IMR-90 (cell line): ENCODE data around the gene TMEM143. TPM values are rescaled to one million over a fixed set of nuclear protein-coding genes. Genes with fewer than 3 reads are reported as not detected.

Experiments used
- ATAC-seq: fragments of 200-7000 bp; cut with Tn5 transposase; 2 replicates; pipeline ENCODE4 v1.9.1; 2020; ENCODE audit warnings: low read depth, mild to moderate bottlenecking, moderate library complexity
- BruUV-seq: library from RNA; stranded (reverse); fragments of 400-500 nt; replicated peaks from 2 replicates; lab custom pipeline; 2021; lab: Mats Ljungman, UMichigan
- CTCF ChIA-PET: fragments of 300-600 bp; formaldehyde crosslinking; extraction: SDS; loops from one replicate; lab custom pipeline; 2021; ENCODE audit warnings: antibody characterized with exemption; lab: Yijun Ruan, JAX
- POLR2A ChIA-PET: fragments of 300-600 bp; sonication (Branson Sonifier 250); formaldehyde crosslinking; loops from one replicate; lab custom pipeline; 2022; ENCODE audit warnings: antibody characterized with exemption; ENCODE audit not compliant: unreplicated experiment; lab: Charles Lee
- DNase-seq: peaks from one replicate; pipeline ENCODE4 v3.0.0; 2013
- H2AFZ ChIP-seq: replicated peaks from 2 replicates; pipeline ENCODE3; 2013; ENCODE audit warnings: low read length, mild to moderate bottlenecking; ENCODE audit not compliant: poor library complexity
- H2AK5ac ChIP-seq: 2 replicates; pipeline ENCODE4 v1.6.1; 2013; ENCODE audit warnings: low read depth, low read length, inconsistent platforms
- H2AK9ac ChIP-seq: replicated peaks from 2 replicates; pipeline ENCODE3; 2013; ENCODE audit warnings: mild to moderate bottlenecking, low read depth, low read length, moderate library complexity; ENCODE audit not compliant: poor library complexity
- H2BK120ac ChIP-seq: 2 replicates; pipeline ENCODE4 v1.6.1; 2013; ENCODE audit warnings: low read depth, low read length, inconsistent platforms
- H2BK15ac ChIP-seq: 3 replicates; pipeline ENCODE4 v1.6.1; 2013; ENCODE audit warnings: low read depth, low read length, inconsistent platforms
- H2BK20ac ChIP-seq: 2 replicates; pipeline ENCODE4 v1.6.1; 2013; ENCODE audit warnings: low read depth, mild to moderate bottlenecking, inconsistent platforms, low read length, moderate library complexity
- H2BK5ac ChIP-seq: 2 replicates; pipeline ENCODE4 v1.6.1; 2013; ENCODE audit warnings: mild to moderate bottlenecking, low read depth, low read length, inconsistent platforms; ENCODE audit not compliant: poor library complexity, severe bottlenecking
- H3K14ac ChIP-seq: replicated peaks from 2 replicates; pipeline ENCODE4 v1.6.1; 2013; ENCODE audit warnings: low read depth, low read length, inconsistent platforms
- H3K18ac ChIP-seq: 2 replicates; pipeline ENCODE4 v1.6.1; 2013; ENCODE audit warnings: low read depth, low read length, control low read depth
- H3K23ac ChIP-seq: 2 replicates; pipeline ENCODE4 v1.6.1; 2013; ENCODE audit warnings: low read depth, low read length, inconsistent platforms
- H3K27ac ChIP-seq: 2 replicates; pipeline ENCODE4 v1.5.1; 2013; ENCODE audit warnings: mild to moderate bottlenecking, control low read depth, low read length; ENCODE audit not compliant: insufficient read depth
- H3K27me3 ChIP-seq: 2 replicates; pipeline ENCODE4 v1.6.1; 2013; ENCODE audit warnings: low read length; ENCODE audit not compliant: control insufficient read depth, insufficient read depth
- H3K36me3 ChIP-seq: 2 replicates; pipeline ENCODE4 v1.6.1; 2013; ENCODE audit warnings: low read length, mixed read lengths; ENCODE audit not compliant: control insufficient read depth, insufficient read depth
- H3K4ac ChIP-seq: 2 replicates; pipeline ENCODE4 v1.6.1; 2013; ENCODE audit warnings: low read depth, low read length, inconsistent platforms
- H3K4me1 ChIP-seq: 2 replicates; pipeline ENCODE4 v1.6.1; 2013; ENCODE audit warnings: low read length, mixed read lengths; ENCODE audit not compliant: control insufficient read depth, insufficient read depth
- H3K4me2 ChIP-seq: 2 replicates; pipeline ENCODE4 v1.6.1; 2013; ENCODE audit warnings: low read depth, mild to moderate bottlenecking, control low read depth, low read length, moderate library complexity
- H3K4me3 ChIP-seq: 2 replicates; pipeline ENCODE4 v1.5.1; 2013; ENCODE audit warnings: low read depth, mild to moderate bottlenecking, control low read depth, low read length, moderate library complexity; ENCODE audit not compliant: insufficient read depth
- H3K56ac ChIP-seq: 2 replicates; pipeline ENCODE4 v1.6.1; 2013; ENCODE audit warnings: low read length, inconsistent platforms; ENCODE audit not compliant: insufficient read depth; ENCODE audit errors: extremely low read depth
- H3K79me1 ChIP-seq, 2 experiments: 2 replicates each; pipeline ENCODE4 v1.6.1; 2013; ENCODE audit warnings: low read length in 2 of 2, inconsistent platforms in 1 of 2, low read depth in 1 of 2
- H3K9ac ChIP-seq: 2 replicates; pipeline ENCODE4 v1.6.1; 2013; ENCODE audit warnings: low read depth, low read length, control low read depth
- H3K9me1 ChIP-seq: 2 replicates; pipeline ENCODE4 v1.6.1; 2013; ENCODE audit warnings: low read length, inconsistent platforms; ENCODE audit not compliant: insufficient read depth
- H3K9me3 ChIP-seq: 2 replicates; pipeline ENCODE4 v1.6.1; 2013; ENCODE audit warnings: low read length; ENCODE audit not compliant: control insufficient read depth, insufficient read depth
- H4K20me1 ChIP-seq: 2 replicates; pipeline ENCODE4 v1.6.1; 2013; ENCODE audit warnings: low read length, inconsistent platforms; ENCODE audit not compliant: insufficient read depth
- H4K5ac ChIP-seq: 2 replicates; pipeline ENCODE4 v1.6.1; 2013; ENCODE audit warnings: mild to moderate bottlenecking, low read depth, low read length, control low read depth
- H4K8ac ChIP-seq, 2 experiments: 2 replicates each; pipeline ENCODE4 v1.6.1; 2013; ENCODE audit warnings: low read depth in 2 of 2, low read length in 2 of 2, control low read depth in 1 of 2, inconsistent platforms in 1 of 2
- H4K91ac ChIP-seq: 2 replicates; pipeline ENCODE4 v1.6.1; 2013; ENCODE audit warnings: low read depth, low read length, inconsistent platforms; ENCODE audit not compliant: insufficient read depth
- CEBPB ChIP-seq: IDR thresholded peaks from 2 replicates; pipeline ENCODE4 v1.6.1; 2012; ENCODE audit warnings: low read depth, low read length, improper control_type of control experiment
- CHD1 ChIP-seq: IDR thresholded peaks from 2 replicates; pipeline ENCODE4 v1.6.1; 2012; ENCODE audit warnings: low read depth, low read length, improper control_type of control experiment
- CTCF ChIP-seq: conservative IDR thresholded peaks from 2 replicates; pipeline ENCODE4 v1.5.1; 2012; ENCODE audit warnings: mild to moderate bottlenecking, low read depth, low read length, improper control_type of control experiment
- FOS ChIP-seq: fragments of 150-350 bp; IDR thresholded peaks from 2 replicates; pipeline ENCODE4 v1.6.1; 2016; ENCODE audit warnings: low read depth, low read length
- MAFK ChIP-seq: IDR thresholded peaks from 2 replicates; pipeline ENCODE4 v1.6.1; 2012; ENCODE audit warnings: low read depth, low read length, improper control_type of control experiment
- MAZ ChIP-seq: IDR thresholded peaks from 2 replicates; pipeline ENCODE4 v1.6.1; 2012; ENCODE audit warnings: low read depth, mild to moderate bottlenecking, low read length, improper control_type of control experiment, moderate library complexity, borderline replicate concordance
- POLR2A ChIP-seq: IDR thresholded peaks from 2 replicates; pipeline ENCODE4 v1.6.1; 2012; ENCODE audit warnings: mild to moderate bottlenecking, low read depth, low read length
- RFX5 ChIP-seq: IDR thresholded peaks from 2 replicates; pipeline ENCODE4 v1.8.0; 2012; ENCODE audit warnings: low read depth, mild to moderate bottlenecking, low read length, moderate library complexity
- SMC3 ChIP-seq: fragments of 150-350 bp; IDR thresholded peaks from 2 replicates; pipeline ENCODE4 v1.6.1; 2016; ENCODE audit warnings: low read depth, mild to moderate bottlenecking, antibody characterized with exemption, low read length, moderate library complexity
- USF2 ChIP-seq: fragments of 150-350 bp; IDR thresholded peaks from 2 replicates; pipeline ENCODE4 v1.6.1; 2017; ENCODE audit warnings: mild to moderate bottlenecking, antibody characterized with exemption, low read length, low read depth
- WGBS, 2 experiments: methylation state at CpG; one replicate each; pipeline versions ENCODE4 v1.1.5 to v1.1.7; 2013; ENCODE audit warnings: missing lambda C conversion rate in 2 of 2; ENCODE audit not compliant: insufficient read length in 1 of 2; ENCODE audit errors: extremely low coverage in 2 of 2; 5-methylcytosine and 5-hydroxymethylcytosine counted together
- dilution Hi-C: fragments of 300-500 bp; cut with HindIII; formaldehyde crosslinking; loops from one replicate; pipeline ENCODE4 v1.14.3; 2018; ENCODE audit warnings: low sequenced_read_pairs; ENCODE audit not compliant: unreplicated experiment
- in situ Hi-C: fragments of 300-500 bp; cut with MboI; formaldehyde crosslinking; loops from 3 replicates; pipeline ENCODE4 v1.14.3; 2019; ENCODE audit warnings: low sequenced_read_pairs, inconsistent platforms, mixed read lengths
- intact Hi-C: fragments of 100-400 bp; cut with micrococcal nuclease; formaldehyde crosslinking; loops from 2 replicates; pipeline ENCODE4 v1.10.0; 2022
- polyA plus RNA-seq, 3 experiments: library from polyadenylated mRNA; depleted of rRNA; stranded (reverse); fragments of >200 nt; gene quantifications; 2 replicates each; pipeline ENCODE4 v1.2.3, GENCODE V29; 2012; ENCODE audit warnings: low replicate concordance in 1 of 3
- total RNA-seq: library from RNA; depleted of rRNA; stranded (reverse); fragments of >200 nt; gene quantifications from 2 replicates; pipeline ENCODE4 v1.2.3, GENCODE V29; 2012

The TMEM143 gene
- total and polyA plus RNA-seq, 2 of the 4 experiments (the other 2 are of a cell fraction) = 1.3 to 7.6 TPM

- no peaks in the 10 kb centered on the region for H4K20me1 ChIP-seq
- no peak for TF ChIP-seq MAZ
- TF ChIP-seq CTCF = no peak
- no peak for TF ChIP-seq RFX5
- no peak for TF ChIP-seq CEBPB
- TF ChIP-seq MAFK = no peak
- TF ChIP-seq SMC3 = no peak
- no peak for TF ChIP-seq CHD1
- TF ChIP-seq FOS = no peak
- no peak for TF ChIP-seq POLR2A
- TF ChIP-seq USF2 = no peak
- H3K36me3 ChIP-seq = no peaks in the 10 kb centered on the region
- ATAC-seq (no peak), DNase-seq (no peak)
- no peak overlapping the region for H2BK15ac ChIP-seq
- no peak overlapping the region for H3K9ac ChIP-seq
- no peak overlapping the region for H2AFZ ChIP-seq
- no peaks in the 10 kb centered on the region for H3K79me1 ChIP-seq
- no peak overlapping the region for H4K91ac ChIP-seq
- H2BK5ac ChIP-seq = no peak overlapping the region
- dilution Hi-C loops (no loop called here), in situ Hi-C loops (no loop called here), intact Hi-C loops (no loop called here)
- H3K9me1 ChIP-seq = no peaks in the 10 kb centered on the region; the same call in 1 of the 2 replicates
- peak overlapping the region; percentile 5; the same call in 1 of the 2 replicates for H2AK5ac ChIP-seq
- H3K27ac ChIP-seq = no peak overlapping the region
- no peak overlapping the region for H3K14ac ChIP-seq
- H3K4me1 ChIP-seq = no peaks in the 10 kb centered on the region
- BruUV-seq = no TSS peak
- H3K56ac ChIP-seq = no peak overlapping the region
- H4K5ac ChIP-seq = no peak overlapping the region
- no peak overlapping the region for H3K23ac ChIP-seq
- ChIA-PET CTCF (no interaction called here), POLR2A (no interaction called here)
- 80% methylated on average over 1 of the region's 14 CpGs; no CpG with 5 or more reads in 1 of the 2 experiments for WGBS, 2 experiments
- no peak overlapping the region for H4K8ac ChIP-seq
- no peak overlapping the region for H3K4ac ChIP-seq
- H2BK120ac ChIP-seq = no peak overlapping the region
- H3K4me2 ChIP-seq = no peak overlapping the region
- no peaks in the 10 kb centered on the region; the same call in 1 of the 2 replicates for H3K27me3 ChIP-seq
- no peak overlapping the region for H3K4me3 ChIP-seq
- H2AK9ac ChIP-seq = no peak overlapping the region
- H3K18ac ChIP-seq = no peak overlapping the region
- no peaks in the 10 kb centered on the region for H3K9me3 ChIP-seq
- H2BK20ac ChIP-seq = no peak overlapping the region
Observed at GRCh38 chr19:48368936-48369335, 5.2 kb upstream of the TMEM143 start.
